GM19397 (cell line): Measurements from ENCODE around the gene EHD4.
A peak's percentile ranks its signal among the peaks of the same experiment; 100 is the strongest.

Source experiments
- ATAC-seq: cut with Tn5 transposase; IDR thresholded peaks from one replicate; pipeline ENCODE4 v1.9.1; 2021; ENCODE audit warnings: mild to moderate bottlenecking, moderate library complexity; ENCODE audit not compliant: unreplicated experiment

The EHD4 gene

GRCh38 chr15:41921639-41922038, 50.7 kb downstream of the EHD4 start:
- ATAC-seq, result no peak

GRCh38 chr15:41921167-41921566, 51.2 kb downstream of the EHD4 start:
- no peak for ATAC-seq

DNA sequence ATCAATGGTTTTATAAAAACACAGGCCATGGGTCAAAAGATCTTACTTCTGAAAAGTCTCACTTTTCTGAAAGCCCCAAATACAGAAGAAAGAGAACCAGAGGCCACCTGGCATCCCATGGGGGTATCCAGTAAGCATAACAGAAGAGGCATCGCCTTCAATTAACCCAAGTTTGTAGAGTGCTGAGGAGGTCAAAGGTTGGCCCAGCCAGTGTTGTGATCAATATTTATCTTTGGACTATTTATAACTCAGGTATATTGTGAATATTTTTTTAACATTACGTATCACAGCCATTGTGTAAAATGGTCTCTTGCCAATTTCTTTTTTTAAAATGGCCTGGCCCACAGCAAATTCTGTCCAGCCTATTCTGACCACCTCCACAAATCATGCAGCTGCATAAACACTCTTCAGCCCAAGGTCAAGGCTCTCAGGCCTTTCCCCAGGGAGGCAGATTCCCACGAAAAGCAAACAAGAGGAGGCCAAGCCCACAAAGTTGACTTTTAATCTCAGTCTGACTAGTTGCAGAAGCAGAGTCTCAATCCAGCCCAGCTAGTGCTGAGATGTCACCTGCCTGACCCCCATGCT, 52.3 kb downstream of the EHD4 start:
- no peak for ATAC-seq

- no peak for ATAC-seq
Observed at GRCh38 chr15:41919201-41919820, 53.0 kb downstream of the EHD4 start.

DNA sequence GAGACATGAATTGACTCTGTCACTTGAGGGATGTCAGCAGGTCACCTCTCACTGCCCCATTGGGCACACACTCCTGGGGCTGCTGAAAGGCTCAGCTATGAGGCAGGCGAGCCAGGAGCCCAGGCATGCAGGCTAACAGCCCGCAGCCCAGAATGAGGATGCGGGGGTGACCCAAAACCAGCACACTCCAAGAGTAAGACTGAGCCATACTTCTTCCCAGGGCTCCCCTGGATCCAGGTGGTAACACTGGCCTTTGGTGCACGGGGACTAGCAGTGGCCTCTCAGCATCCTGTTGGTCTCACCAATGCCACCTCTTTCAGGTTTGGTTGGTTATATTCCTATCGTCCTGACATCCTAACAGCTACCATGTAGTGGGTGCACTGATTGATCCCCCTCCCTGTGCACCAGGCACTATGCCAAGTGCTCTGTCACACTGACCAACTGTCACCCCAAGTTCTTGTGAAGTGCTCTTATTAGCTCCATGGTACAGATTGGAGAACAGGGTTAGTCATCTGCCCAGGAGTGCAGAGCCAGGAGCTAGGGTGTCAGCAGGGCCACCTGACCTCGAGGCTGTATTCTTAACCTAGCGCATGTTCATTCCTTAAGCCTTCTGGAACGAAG, 53.7 kb downstream of the EHD4 start:
- ATAC-seq, result no peak

DNA sequence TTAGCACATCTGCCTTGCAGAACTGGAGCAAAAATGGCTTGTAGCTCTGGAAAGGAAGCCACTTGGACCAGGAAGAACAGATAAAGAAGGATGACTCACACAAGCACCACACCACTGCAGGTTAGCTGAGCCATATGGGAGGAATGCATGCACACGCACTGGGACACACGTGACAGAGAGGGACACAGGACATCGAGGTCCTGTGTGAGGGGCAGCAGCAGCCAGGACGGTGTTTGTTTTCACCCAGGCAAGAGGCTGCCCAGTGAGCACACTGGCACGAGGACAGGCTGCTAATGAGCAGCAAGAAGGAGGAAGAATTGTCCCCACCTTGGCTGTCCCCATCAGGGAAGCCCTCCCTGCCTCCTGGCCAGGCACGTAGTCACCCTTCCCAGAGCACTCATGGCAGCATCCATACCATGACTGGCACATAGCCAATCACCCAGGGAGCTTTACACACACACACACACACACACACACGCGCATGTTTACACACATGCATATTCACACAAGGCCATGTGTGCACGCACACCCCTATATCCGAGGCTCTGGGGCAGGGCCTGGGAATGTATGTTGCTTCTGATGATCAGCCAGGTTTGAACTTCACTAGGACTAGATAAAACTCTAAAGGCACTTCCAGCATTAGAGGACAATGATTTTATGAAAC, 54.5 kb downstream of the EHD4 start:
- no peak for ATAC-seq

DNA sequence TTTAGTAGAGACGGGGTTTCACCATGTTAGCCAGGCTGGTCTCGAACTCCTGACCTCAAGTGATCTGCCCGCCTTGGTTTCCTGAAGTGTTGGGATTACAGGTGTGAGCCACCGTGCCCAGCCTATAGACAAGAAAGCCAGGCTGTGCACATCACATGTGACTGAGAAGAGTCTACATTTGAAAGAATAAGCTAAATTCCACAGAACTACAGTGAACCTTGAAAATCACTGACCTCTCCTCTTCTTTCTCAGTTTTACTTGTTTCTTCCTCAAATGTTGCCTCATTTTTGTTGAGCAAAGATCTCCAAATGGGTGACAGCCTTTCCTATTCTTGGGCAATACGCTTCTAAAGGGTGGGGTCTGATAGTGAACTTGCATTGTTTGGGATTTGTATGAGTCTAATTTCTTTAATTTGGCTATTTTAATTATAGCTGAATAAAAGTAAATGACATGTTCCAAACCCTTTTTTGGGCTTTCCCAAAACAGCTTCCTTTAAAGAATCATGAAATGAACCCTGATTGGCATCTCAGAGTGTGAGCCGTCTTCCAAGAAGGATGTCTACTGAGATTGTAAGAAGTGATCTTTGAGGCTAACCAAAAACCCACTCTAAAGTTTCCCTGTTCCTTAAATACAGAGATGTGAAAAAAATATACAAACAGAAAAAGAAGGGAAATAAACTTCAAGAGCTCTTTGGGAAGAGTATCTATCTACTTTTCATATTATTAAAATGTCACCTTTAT, 56.9 kb downstream of the EHD4 start:
- no peak for ATAC-seq

DNA sequence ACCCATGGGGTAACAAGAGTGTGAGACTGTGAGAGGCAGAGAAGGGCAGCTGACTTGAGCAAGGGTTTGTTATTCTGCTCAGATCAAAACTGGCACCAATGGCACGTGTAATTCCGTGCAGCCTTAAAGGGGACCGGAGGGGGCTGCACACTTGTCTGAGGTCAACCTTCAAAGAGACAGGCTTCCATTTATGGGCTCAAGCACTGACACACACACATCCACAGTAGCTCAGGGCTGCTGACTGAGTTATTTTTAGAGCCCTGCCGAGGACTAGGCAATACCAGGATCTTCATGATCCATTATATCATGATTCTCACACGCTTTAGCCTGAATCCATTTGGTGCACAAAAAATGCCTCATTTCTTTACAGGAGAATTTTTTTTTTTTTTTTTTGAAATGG, 57.9 kb downstream of the EHD4 start:
- ATAC-seq, result no peak

- ATAC-seq, result no peak
Observed at GRCh38 chr15:41913256-41913655, 59.1 kb downstream of the EHD4 start.

DNA sequence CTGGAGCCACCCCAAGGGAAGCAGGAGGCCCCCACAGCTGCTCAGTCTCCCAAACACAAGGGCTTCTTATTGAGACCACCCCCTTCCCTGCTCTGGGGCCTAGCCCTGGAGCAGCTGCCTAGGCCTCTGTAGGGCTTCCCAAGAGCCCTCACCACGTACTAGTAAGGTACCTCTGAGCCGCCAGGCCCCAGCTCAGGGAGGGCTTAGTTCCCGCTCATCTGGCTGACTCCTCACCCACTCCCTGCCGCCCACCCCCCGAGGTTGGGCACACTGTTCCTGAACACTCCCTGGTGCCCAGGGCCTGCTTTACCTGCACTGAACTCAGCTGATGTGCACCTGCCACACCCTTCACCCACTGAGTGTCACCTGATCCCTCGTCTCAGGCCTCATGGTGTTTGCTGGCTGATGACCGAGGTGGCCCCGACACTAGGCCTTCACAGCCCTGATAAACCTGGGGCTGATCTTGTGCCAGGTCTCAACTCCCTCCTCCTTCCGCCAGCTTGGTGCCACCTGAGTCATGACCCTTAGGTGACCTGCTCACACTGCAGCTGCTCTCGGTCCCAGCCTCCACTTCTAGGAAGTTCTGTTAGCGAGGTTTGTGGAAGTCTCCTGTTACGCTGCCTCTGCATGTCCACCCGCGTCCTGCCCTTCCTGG, 60.5 kb downstream of the EHD4 start:
- no peak for ATAC-seq

GRCh38 chr15:41908736-41909461, 63.5 kb downstream of the EHD4 start:
- no peak for ATAC-seq

GRCh38 chr15:41907141-41907540, 65.2 kb downstream of the EHD4 start:
- ATAC-seq, result no peak

GRCh38 chr15:41906608-41907007, 65.7 kb downstream of the EHD4 start:
- no peak for ATAC-seq

GRCh38 chr15:41905036-41905793, 67.1 kb downstream of the EHD4 start:
- ATAC-seq, result no peak

- peak; percentile 53 for ATAC-seq
Observed at GRCh38 chr15:41904541-41905005, 67.8 kb downstream of the EHD4 start.

- ATAC-seq, result no peak
Observed at GRCh38 chr15:41903782-41904181, 68.6 kb downstream of the EHD4 start.

DNA sequence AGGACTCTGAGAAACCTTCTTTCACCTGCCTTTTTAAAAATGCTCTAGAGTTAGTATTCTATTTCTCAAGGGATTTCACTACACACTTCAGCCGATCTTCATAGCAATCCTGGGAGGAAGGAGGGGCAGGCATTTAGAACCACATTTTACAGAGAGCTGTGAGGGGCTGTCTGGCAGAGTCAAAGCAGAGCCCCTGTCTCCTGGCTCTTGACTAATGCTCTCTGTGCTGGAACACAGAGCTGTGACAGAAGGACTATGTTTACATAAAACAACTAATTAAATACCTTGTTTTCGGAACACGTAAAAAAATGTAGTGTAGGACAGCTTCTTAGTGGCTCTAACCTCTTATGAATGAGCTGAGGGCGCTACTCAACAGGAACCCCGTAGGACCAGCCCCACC, 70.9 kb downstream of the EHD4 start:
- ATAC-seq, result no peak

DNA sequence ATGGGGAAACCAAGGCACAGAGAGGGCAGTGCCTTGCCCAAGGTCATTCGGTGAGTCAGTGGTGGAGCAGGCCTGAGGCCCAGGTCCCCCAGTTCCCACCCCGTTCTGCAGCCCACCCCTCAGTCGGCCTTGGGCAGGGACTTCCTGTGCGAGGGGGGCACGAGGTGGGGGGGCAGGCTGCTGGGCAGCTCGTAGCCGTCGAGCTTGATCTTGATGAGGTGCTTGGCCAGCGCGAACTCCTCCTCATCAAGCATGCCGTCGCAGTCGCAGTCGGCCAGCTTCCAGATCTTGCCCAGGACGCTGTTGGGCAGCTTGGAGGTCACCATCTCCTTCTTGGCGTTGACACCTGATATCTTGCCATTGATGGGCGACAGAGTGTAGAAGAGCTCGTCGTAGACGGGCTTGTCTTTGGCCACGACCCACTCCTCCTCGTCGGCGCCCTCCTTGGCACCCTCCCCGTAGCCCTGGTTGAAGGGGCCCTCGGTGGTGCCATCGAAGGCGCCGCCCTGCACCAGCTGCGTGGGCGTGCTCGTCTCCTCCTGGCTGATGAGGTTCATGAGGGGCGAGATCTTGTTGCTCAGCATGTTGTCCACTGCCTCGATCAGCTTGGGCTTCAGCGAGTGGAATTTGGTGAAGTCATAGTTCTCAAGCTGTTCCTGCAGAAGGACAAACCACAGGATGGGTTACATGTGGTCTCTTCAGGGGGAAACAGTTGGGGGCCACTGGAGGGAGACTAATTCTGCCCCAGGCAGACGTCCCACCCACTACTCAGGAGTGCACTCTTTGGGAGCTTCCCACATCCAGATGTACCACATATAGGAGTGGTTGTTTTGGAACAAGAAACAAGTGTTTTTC, 71.6 kb downstream of the EHD4 start:
- no peak for ATAC-seq
